ENCODE measurements around the gene APOF.

The APOF gene

GRCh38 chr12:56333679-56334489, 28.8 kb downstream of the APOF start, which contains the start of gene PAN2 (continued):
- TF ChIP-seq ZNF692 (tag by site-specific recombination; IDR thresholded peaks at IDR 0.05) (peak; percentile 51; the same call in 1 of the 2 replicates), ZNF837 (tag by site-specific recombination; IDR thresholded peaks at IDR 0.05) (no peak), ZNF23 (tag by site-specific recombination; IDR thresholded peaks at IDR 0.05; ENCODE audit: borderline replicate concordance) (no peak), GLI4 (tag by site-specific recombination; IDR thresholded peaks at IDR 0.05) (peak; percentile 60; the same call in 1 of the 2 replicates), TRIM28 (IDR thresholded peaks at IDR 0.05; ENCODE audit: borderline replicate concordance, low read length) (no peak), YY2 (tag by site-specific recombination; IDR thresholded peaks at IDR 0.05) (peak; percentile 46; the same call in 1 of the 2 replicates), ZBTB44 (tag by site-specific recombination; IDR thresholded peaks at IDR 0.05) (no peak), YY1 (tag by site-specific recombination; IDR thresholded peaks at IDR 0.05) (no peak; the same call in 1 of the 2 replicates), ATF2 (tag by site-specific recombination; IDR thresholded peaks at IDR 0.05; ENCODE audit: low read depth) (no peak), ZNF629 (tag by site-specific recombination; IDR thresholded peaks at IDR 0.05) (peak; percentile 89), ZNF677 (tag by site-specific recombination; IDR thresholded peaks at IDR 0.05) (no peak), ZNF645 (tag by site-specific recombination; IDR thresholded peaks at IDR 0.05) (no peak), ZNF341 (tag by site-specific recombination; IDR thresholded peaks at IDR 0.05; ENCODE audit: low read depth) (peak; percentile 98), ZBTB7A (tag by site-specific recombination; IDR thresholded peaks at IDR 0.05; ENCODE audit: low read depth) (0 out of 2 replicates have a peak, but pooled peaks have one; percentile 47), RBAK (tag by site-specific recombination; IDR thresholded peaks at IDR 0.05) (no peak), ZNF202 (tag by site-specific recombination; IDR thresholded peaks at IDR 0.05; ENCODE audit: borderline replicate concordance) (no peak)

GRCh38 chr12:56333197-56333678, 29.4 kb downstream of the APOF start:
- POLR2A ChIA-PET: interaction anchor here (0.6 to 3.4 kb wide), 11 partner anchors 11 to 206 kb away, joined by 3 to 32 read pairs (median 4); partner anchors contain the start of genes CNPY2, ESYT1, SMARCC2 and STAT2
- Histone ChIP-seq H3K4me3 (ENCODE audit: low read depth, low read length) (peak overlapping the region; percentile 63), H3K4me1 (ENCODE audit: control insufficient read depth, insufficient read depth, low read length) (peaks cover 5% of the 10 kb centered on the region), H3K27ac (ENCODE audit: extremely low read depth, low read depth, low read length) (peak overlapping the region; percentile 80), H3K36me3 (ENCODE audit: control insufficient read depth in 2 of 2, insufficient read depth in 1 of 2, low read length in 2 of 2) (peaks cover 0 to 6% of the 10 kb centered on the region in 2 experiments; a peak in 2 of 3 replicates), H3K9me3 (ENCODE audit: control insufficient read depth, insufficient read depth, low read depth, low read length) (no peaks in the 10 kb centered on the region)
- CTCF ChIA-PET: interaction anchor here (0.6 to 1.4 kb wide), 3 partner anchors 13 to 38 kb away, joined by 4 to 6 read pairs (median 5); no protein-coding TSS in a partner anchor
- TF ChIP-seq ZBTB10 (tag by site-specific recombination; IDR thresholded peaks at IDR 0.05): no peak
- peak; percentile 6; the same call in 1 of the 2 replicates for TF ChIP-seq PRDM4 (tag by site-specific recombination; IDR thresholded peaks at IDR 0.05)
- no peak for TF ChIP-seq ZNF623 (tag by site-specific recombination; IDR thresholded peaks at IDR 0.05)
- no peak for TF ChIP-seq ZNF138 (tag by site-specific recombination; IDR thresholded peaks at IDR 0.05; ENCODE audit: borderline replicate concordance)
- no peak for TF ChIP-seq ZFP37 (tag by site-specific recombination; IDR thresholded peaks at IDR 0.05)
- TF ChIP-seq ZNF830 (tag by site-specific recombination; IDR thresholded peaks at IDR 0.05; ENCODE audit: low read depth): no peak
- TF ChIP-seq ZBTB20 (tag by site-specific recombination; IDR thresholded peaks at IDR 0.05): no peak
- TF ChIP-seq ZBTB21 (tag by site-specific recombination; IDR thresholded peaks at IDR 0.05): no peak
- TF ChIP-seq BCL11A (tag by site-specific recombination; IDR thresholded peaks at IDR 0.05; ENCODE audit: low read depth): no peak
